Left ventricle myocardium inferior (tissue), 1 donor: ENCODE results near the gene PPHLN1. TPM values are rescaled to one million over a fixed set of nuclear protein-coding genes. Genes with fewer than 3 reads are reported as not detected.

Experiments used
- DNase-seq: peaks from one replicate; pipeline ENCODE4 v3.0.0-alpha.2; 2020
- H3K27ac ChIP-seq: fragments of 200-600 bp; replicated peaks from 2 replicates; pipeline ENCODE4 v1.8.0; 2021
- H3K27me3 ChIP-seq: fragments of 200-600 bp; 2 replicates; pipeline ENCODE4 v1.8.0; 2021; ENCODE audit warnings: low read depth
- H3K36me3 ChIP-seq: fragments of 200-600 bp; 2 replicates; pipeline ENCODE4 v1.8.0; 2021
- H3K4me1 ChIP-seq: fragments of 200-600 bp; 2 replicates; pipeline ENCODE4 v1.8.0; 2021
- H3K4me3 ChIP-seq: fragments of 200-600 bp; 2 replicates; pipeline ENCODE4 v1.8.0; 2021; ENCODE audit warnings: mild to moderate bottlenecking, moderate library complexity
- H3K9me3 ChIP-seq: fragments of 200-600 bp; replicated peaks from 2 replicates; pipeline ENCODE4 v1.8.0; 2021
- CTCF ChIP-seq: fragments of 200-600 bp; IDR thresholded peaks from 2 replicates; pipeline ENCODE4 v1.8.0; 2021; ENCODE audit warnings: antibody characterized with exemption, mild to moderate bottlenecking, borderline replicate concordance
- intact Hi-C: fragments of 100-400 bp; cut with micrococcal nuclease; formaldehyde crosslinking; loops from one replicate; pipeline ENCODE4 v1.11.0; 2022
- microRNA-seq: library from miRNA; unstranded; fragments of <30 nt; microRNA quantifications from one replicate; pipeline ENCODE4 v1.2.0, GENCODE V29; 2020
- total RNA-seq: library from RNA; stranded (reverse); fragmentation: NEBNext Ultra II Directional; extraction: Animal tissue kit (Norgen Biotek cat#: 25700); gene quantifications from one replicate; pipeline ENCODE4 v1.2.1, GENCODE V29; 2021
- donor health status: DM: no; HTN: yes; CAD: no; lungs with severe emphysema.

PPHLN1 gene
- total RNA-seq, 1 donor from 2014 or later, result 31.4 TPM

- no peaks in the 10 kb centered on the region for H3K9me3 ChIP-seq
- no peaks in the 10 kb centered on the region for H3K27me3 ChIP-seq
- intact Hi-C loops, result no loop called here
- H3K36me3 ChIP-seq, result no peaks in the 10 kb centered on the region
- H3K27ac ChIP-seq, result no peak overlapping the region
- TF ChIP-seq CTCF, result no peak
- no peak overlapping the region for H3K4me3 ChIP-seq
- DNase-seq, result no peak
- peaks cover 25% of the 10 kb centered on the region for H3K4me1 ChIP-seq
These were observed 164.4 kb downstream of the PPHLN1 start for GRCh38 chr12:42490261-42490842.

Small RNA genes within 50 kb of the gene (microRNA-seq; reads per million reads assigned to microRNA genes)
- not detected for gene MIR7851

Other genes starting within 250 kb of the PPHLN1 start
- gene GXYLT1, start 181.3 kb upstream of the PPHLN1 start, total RNA-seq, result 5.4 TPM
- gene YAF2, start 87.9 kb upstream of the PPHLN1 start, total RNA-seq, result 88.1 TPM
- 64.6 TPM for gene ZCRB1, start 73 bp upstream of the PPHLN1 start, total RNA-seq